Measurements from ENCODE around the gene ZDHHC5.

DNA sequence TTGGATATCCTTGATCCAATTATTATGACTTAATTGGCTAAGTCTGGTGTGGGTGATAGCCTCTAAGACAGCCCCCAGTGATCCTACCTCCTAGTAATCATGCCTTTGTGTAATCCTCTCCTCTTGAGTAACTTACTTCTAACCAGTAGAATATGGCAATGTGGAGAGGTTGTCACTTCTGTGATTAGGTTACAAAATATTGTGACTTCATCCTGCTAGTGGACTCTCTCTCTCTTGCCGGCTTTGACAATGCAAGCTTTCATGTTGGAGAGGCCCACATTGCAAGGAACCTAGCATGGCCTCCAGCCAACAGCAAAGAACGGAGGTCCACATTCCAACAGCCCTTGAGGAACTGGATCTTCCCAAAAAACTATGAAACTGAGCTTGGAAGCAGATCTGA is 37.7 kb upstream of the ZDHHC5 start:
- TF ChIP-seq, protein P1, sequence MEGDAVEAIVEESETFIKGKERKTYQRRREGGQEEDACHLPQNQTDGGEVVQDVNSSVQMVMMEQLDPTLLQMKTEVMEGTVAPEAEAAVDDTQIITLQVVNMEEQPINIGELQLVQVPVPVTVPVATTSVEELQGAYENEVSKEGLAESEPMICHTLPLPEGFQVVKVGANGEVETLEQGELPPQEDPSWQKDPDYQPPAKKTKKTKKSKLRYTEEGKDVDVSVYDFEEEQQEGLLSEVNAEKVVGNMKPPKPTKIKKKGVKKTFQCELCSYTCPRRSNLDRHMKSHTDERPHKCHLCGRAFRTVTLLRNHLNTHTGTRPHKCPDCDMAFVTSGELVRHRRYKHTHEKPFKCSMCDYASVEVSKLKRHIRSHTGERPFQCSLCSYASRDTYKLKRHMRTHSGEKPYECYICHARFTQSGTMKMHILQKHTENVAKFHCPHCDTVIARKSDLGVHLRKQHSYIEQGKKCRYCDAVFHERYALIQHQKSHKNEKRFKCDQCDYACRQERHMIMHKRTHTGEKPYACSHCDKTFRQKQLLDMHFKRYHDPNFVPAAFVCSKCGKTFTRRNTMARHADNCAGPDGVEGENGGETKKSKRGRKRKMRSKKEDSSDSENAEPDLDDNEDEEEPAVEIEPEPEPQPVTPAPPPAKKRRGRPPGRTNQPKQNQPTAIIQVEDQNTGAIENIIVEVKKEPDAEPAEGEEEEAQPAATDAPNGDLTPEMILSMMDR (IDR thresholded peaks at IDR 0.05 in 4 of 5, conservative IDR thresholded peaks at IDR 0.05 in 1 of 5) = no peak
- TF ChIP-seq POLR2A (IDR thresholded peaks at IDR 0.05) = no peak
